ENCODE measurements around the gene TMEM250.

TMEM250 gene

DNA sequence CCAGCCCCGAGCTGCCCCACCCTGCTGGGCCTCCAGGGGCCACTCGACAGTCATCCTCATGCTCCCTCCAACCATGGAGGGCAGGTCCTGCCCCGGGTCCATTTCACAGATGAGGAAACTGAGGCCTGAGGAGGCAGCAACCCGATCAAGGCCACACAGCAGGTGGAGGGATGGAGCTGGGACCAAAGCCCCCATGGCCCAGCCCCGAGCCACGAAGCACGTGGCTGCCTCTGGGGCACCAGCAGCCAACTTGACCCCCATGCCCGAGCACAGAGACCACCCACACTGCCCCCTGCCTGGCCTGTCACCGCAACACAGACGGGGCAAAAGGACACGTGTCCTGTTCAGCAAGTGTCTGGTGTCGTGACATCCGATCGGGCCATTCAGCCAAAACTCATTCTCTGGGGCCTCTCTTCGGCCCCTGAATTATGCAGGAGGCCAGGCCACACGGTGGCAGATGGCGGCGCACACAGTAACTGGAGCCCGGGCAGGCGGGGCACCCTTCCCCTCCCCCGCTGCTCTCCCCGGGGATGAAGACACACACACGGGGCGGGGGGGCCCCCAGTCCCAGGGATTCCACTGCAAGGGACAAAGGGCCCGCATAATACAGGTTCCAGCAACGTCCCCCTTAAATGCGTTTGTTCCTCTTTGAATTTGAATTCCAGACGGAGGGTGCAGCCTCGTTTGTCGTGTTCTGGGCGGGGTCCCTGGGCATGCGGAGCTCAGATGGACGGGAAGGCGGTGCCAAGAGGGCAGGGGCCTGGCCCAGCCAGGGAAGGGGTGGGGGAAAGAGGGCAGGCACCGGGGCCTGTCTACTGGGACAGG is 29.4 kb upstream of the TMEM250 start:
- TF ChIP-seq, protein P1, sequence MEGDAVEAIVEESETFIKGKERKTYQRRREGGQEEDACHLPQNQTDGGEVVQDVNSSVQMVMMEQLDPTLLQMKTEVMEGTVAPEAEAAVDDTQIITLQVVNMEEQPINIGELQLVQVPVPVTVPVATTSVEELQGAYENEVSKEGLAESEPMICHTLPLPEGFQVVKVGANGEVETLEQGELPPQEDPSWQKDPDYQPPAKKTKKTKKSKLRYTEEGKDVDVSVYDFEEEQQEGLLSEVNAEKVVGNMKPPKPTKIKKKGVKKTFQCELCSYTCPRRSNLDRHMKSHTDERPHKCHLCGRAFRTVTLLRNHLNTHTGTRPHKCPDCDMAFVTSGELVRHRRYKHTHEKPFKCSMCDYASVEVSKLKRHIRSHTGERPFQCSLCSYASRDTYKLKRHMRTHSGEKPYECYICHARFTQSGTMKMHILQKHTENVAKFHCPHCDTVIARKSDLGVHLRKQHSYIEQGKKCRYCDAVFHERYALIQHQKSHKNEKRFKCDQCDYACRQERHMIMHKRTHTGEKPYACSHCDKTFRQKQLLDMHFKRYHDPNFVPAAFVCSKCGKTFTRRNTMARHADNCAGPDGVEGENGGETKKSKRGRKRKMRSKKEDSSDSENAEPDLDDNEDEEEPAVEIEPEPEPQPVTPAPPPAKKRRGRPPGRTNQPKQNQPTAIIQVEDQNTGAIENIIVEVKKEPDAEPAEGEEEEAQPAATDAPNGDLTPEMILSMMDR (IDR thresholded peaks at IDR 0.05; ENCODE audit: low read depth, low read length), result no peak
- DNase-seq (ENCODE audit: low read depth, low spot score), result no peak
- H3K4me3 ChIP-seq (ENCODE audit: low read depth, low read length), result no peak overlapping the region
- in situ Hi-C loops (cut with HindIII; ENCODE audit: low sequenced_read_pairs), result no loop called here

DNA sequence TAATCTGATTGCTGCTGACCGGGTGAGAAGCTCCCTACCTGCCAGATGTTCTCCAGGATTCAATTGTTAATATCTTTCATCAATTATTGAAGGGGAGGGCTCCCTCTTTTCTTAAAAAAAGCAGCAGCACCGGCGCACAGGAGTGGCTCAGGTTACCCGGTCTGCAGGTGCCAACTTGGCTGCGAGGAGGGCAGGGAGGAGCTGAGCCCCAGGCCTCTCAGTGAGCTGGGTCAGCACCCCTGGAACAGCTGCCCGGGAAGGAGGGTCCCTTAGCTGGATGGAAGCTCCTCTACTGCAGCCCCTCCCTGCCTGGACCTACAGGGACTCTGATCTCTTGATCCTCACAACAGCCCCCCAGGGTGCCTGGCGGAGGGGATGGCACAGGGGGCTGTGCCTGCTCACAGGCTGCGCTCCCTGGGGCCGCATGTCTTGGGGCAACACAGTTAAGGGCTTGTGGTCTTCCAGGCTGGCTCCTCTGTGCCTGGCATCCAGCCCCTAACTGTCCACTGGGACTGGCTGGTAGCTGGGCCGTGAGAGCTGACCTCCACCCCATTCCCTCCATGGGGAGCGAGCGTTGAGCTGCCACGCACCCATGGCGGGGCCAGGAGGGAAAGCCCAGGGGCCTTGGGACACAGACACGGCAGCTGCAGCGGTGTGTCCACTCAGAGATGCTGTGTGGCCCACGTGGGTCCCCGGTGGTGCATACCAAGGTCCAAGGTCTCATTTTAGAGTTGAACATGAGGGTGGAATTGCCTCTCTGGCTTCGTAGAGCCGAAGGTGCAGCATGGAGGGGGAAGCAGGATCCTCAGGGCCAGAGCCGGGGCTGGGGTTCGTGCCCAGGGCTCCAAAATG is 28.6 kb upstream of the TMEM250 start:
- DNase-seq (ENCODE audit: low read depth, low spot score), result no peak
- no peak overlapping the region for H3K4me3 ChIP-seq (ENCODE audit: low read depth, low read length)
- TF ChIP-seq, protein P1 (IDR thresholded peaks at IDR 0.05; ENCODE audit: low read depth, low read length), result no peak
- in situ Hi-C loops (cut with HindIII; ENCODE audit: low sequenced_read_pairs), result no loop called here

DNA sequence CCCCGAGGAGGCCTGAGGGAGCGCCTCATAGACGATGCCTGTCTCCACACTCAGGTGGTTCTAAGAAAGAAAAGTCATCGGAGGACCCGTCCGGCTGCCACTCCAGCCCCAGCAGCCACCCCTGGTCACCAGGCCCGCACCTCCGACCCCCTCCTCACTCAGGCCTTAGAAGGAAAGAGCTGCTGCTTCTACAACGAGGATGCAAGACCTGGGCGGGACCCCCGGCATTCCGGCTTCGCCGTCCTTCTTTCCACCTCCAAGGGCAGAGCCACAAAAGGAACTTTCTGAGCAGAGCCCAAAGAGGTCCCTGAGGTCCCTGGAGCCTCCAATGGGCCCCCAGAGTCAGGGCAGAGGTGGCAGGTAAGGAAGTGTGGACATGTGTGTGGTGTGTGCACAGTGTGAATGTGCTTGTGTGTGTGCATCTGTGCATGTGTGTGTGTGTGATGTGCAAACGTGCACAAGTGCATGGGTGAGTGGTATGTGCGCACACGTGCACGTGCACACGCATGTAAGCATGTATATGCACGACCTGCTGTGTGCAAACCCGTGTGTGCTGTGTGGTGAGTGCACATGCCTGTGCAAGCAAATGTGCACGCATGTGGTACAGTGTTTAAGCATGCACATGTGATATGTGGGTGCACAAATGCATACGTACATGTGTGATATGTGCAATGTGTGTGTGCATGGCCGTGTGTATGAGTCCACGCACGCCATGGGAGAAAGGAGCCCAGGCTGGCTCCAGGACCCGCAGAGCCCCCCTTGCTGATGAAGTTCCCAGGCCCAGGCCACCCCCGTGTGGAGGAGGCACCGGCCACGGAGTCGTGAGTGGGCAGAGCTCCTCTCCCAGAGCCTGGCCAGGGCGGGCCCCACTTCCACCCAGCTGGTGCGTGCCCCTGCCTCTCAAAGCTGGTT is 27.7 kb upstream of the TMEM250 start:
- H3K4me3 ChIP-seq (ENCODE audit: low read depth, low read length), result no peak overlapping the region
- in situ Hi-C loops (cut with HindIII; ENCODE audit: low sequenced_read_pairs), result no loop called here
- DNase-seq (ENCODE audit: low read depth, low spot score), result no peak
- TF ChIP-seq, protein P1 (IDR thresholded peaks at IDR 0.05; ENCODE audit: low read depth, low read length), result no peak

DNA sequence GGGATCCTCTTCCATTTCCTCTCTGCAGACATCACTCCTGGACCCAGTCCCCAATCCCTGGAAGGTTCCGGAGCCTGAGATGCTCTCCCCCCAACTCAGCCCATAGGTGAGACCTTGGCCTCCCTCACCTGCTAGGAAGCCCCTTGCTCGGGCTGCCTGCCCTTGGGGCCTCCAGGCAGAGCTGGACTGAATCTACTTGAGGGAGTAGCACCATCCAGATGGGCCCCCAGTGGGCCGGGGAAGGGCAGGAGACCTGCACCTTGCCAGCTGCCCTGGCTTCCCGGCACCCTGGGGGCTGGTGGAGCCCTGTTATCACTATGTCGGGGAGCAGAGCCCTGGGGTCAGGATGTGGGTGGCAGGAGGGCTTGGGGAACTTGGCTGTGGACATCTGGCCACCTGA is 26.9 kb upstream of the TMEM250 start:
- no peak overlapping the region for H3K4me3 ChIP-seq (ENCODE audit: low read depth, low read length)
- TF ChIP-seq, protein P1 (IDR thresholded peaks at IDR 0.05; ENCODE audit: low read depth, low read length), result no peak
- DNase-seq (ENCODE audit: low read depth, low spot score), result no peak
- in situ Hi-C loops (cut with HindIII; ENCODE audit: low sequenced_read_pairs), result no loop called here

DNA sequence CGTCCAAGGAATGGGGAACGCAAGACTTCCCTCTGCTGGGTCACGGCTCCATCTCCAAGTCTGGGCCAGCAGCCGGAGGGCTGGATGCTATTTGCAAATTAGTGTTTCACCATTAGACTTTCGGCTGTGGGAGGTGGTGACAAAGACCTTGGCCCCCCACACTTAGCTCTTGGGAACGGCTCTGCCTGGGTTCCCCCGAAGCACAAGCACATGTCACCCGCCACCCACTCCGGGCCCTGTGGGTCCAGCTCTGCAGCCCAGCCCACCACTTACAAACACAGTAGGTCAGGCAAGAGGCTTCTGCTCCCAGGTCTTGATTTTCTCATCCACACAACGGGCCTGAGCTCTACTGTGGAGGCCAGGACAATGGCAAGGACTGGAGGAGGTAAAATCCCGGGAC is 25.8 kb upstream of the TMEM250 start:
- no peak for DNase-seq (ENCODE audit: low read depth, low spot score)
- no peak overlapping the region for H3K4me3 ChIP-seq (ENCODE audit: low read depth, low read length)
- in situ Hi-C loops (cut with HindIII; ENCODE audit: low sequenced_read_pairs), result no loop called here
- TF ChIP-seq, protein P1 (IDR thresholded peaks at IDR 0.05; ENCODE audit: low read depth, low read length), result no peak

All from astrocyte of the spinal cord (primary cell).